K562 (cell line): ENCODE results near the gene ERBB4. TPM values are rescaled to one million over a fixed set of nuclear protein-coding genes. Genes with fewer than 3 reads are reported as not detected.

ENCODE experiments used
- ATAC-seq: fragments of 200-7000 bp; cut with Tn5 transposase; 3 replicates; pipeline ENCODE4 v1.9.1; 2020; ENCODE audit warnings: moderate library complexity
- BruUV-seq: library from RNA; stranded (reverse); fragments of 400-500 nt; replicated peaks from 2 replicates; lab custom pipeline; 2021; lab: Mats Ljungman, UMichigan
- CTCF ChIA-PET: fragments of 300-600 bp; formaldehyde crosslinking; extraction: SDS; loops from one replicate; lab custom pipeline; 2021; ENCODE audit warnings: low intra/inter-chr PET ratio; lab: Yijun Ruan, JAX
- POLR2A ChIA-PET: fragments of 300-600, 350-650 bp; sonication (Branson Sonifier 250); formaldehyde crosslinking; extraction: SDS; loops from one replicate; lab custom pipeline; 2021; ENCODE audit warnings: antibody characterized with exemption, inconsistent platforms; lab: Yijun Ruan, JAX
- DNase-seq, 4 experiments: peaks; one replicate each; pipeline versions ENCODE4 v3.0.0 to v3.0.0-alpha.2; 2011 to 2018; ENCODE audit warnings: low spot score in 3 of 4, mixed read lengths in 3 of 4; ENCODE audit errors: extremely low read depth in 1 of 4
- FAIRE-seq: peaks from 2 replicates; lab custom pipeline; 2011; peaks lifted over from hg19 to GRCh38; lab: Jason Lieb, UNC
- H2AFZ ChIP-seq: 2 replicates; pipeline ENCODE4 v1.6.0; 2011; ENCODE audit warnings: low read depth, low read length, control low read depth, inconsistent platforms
- H3K27ac ChIP-seq: fragments of 200-600 bp; 3 replicates; pipeline ENCODE4 v1.8.0; 2011; ENCODE audit warnings: low read depth, mild to moderate bottlenecking, control low read depth, inconsistent platforms, low read length, moderate library complexity, mixed read lengths; ENCODE audit errors: extremely low read depth
- H3K27me3 ChIP-seq, 2 experiments: fragments of 300-600 bp in 1 of 2; 2 replicates in 1 of 2; 3 replicates in 1 of 2; pipeline versions ENCODE4 v1.6.0 to v1.8.0; 2011; ENCODE audit warnings: inconsistent platforms in 2 of 2, low read length in 2 of 2, mild to moderate bottlenecking in 1 of 2, mixed read lengths in 1 of 2, moderate library complexity in 1 of 2; ENCODE audit not compliant: control insufficient read depth in 2 of 2, insufficient read depth in 2 of 2
- H3K36me3 ChIP-seq: fragments of 300-600 bp; 3 replicates; pipeline ENCODE4 v1.8.0; 2011; ENCODE audit warnings: mild to moderate bottlenecking, low read length, inconsistent platforms; ENCODE audit not compliant: control insufficient read depth, insufficient read depth
- H3K4me1 ChIP-seq, 2 experiments: fragments of 200-600 bp in 1 of 2; replicated peaks in 1 of 2; 2 replicates in 1 of 2; 3 replicates in 1 of 2; pipeline versions ENCODE4 v1.5.1 to v1.8.0; 2011; ENCODE audit warnings: inconsistent platforms in 2 of 2, low read length in 2 of 2, mild to moderate bottlenecking in 1 of 2, mixed read lengths in 1 of 2, moderate library complexity in 1 of 2; ENCODE audit not compliant: control insufficient read depth in 2 of 2, insufficient read depth in 2 of 2
- H3K4me2 ChIP-seq: 2 replicates; pipeline ENCODE4 v1.6.1; 2011; ENCODE audit warnings: low read length, control low read depth, inconsistent platforms, mixed read lengths; ENCODE audit not compliant: insufficient read depth
- H3K4me3 ChIP-seq: fragments of 200-600 bp; sonication (generic), shearing (Covaris generic); 2 replicates; pipeline ENCODE4 v1.5.1; 2016; ENCODE audit warnings: control low read depth, inconsistent platforms
- H3K79me2 ChIP-seq: fragments of 200-600 bp; 3 replicates; pipeline ENCODE4 v1.8.0; 2011; ENCODE audit warnings: low read length, inconsistent platforms; ENCODE audit not compliant: control insufficient read depth, insufficient read depth
- H3K9ac ChIP-seq, 2 experiments: 2 replicates each; pipeline versions ENCODE4 v1.6.0 to v1.6.1; 2011; ENCODE audit warnings: low read depth in 2 of 2, low read length in 2 of 2, control low read depth in 1 of 2, inconsistent platforms in 1 of 2, mild to moderate bottlenecking in 1 of 2, mixed read lengths in 1 of 2; ENCODE audit not compliant: insufficient read depth in 1 of 2
- H3K9me1 ChIP-seq: one replicate; pipeline ENCODE4 v1.6.0; 2011; ENCODE audit warnings: inconsistent platforms, mild to moderate bottlenecking, low read length, moderate library complexity; ENCODE audit not compliant: control insufficient read depth, insufficient read depth
- H3K9me3 ChIP-seq: replicated peaks from 2 replicates; pipeline ENCODE4 v1.5.1; 2011; ENCODE audit warnings: low read depth, low read length, inconsistent platforms; ENCODE audit not compliant: control insufficient read depth, insufficient read depth
- H4K20me1 ChIP-seq: replicated peaks from 2 replicates; pipeline ENCODE4 v1.6.1; 2011; ENCODE audit warnings: low read length, inconsistent platforms, mixed read lengths; ENCODE audit not compliant: control insufficient read depth, insufficient read depth
- ARID2 ChIP-seq: fragments of 450-650 bp; IDR thresholded peaks from 2 replicates; pipeline ENCODE4 v1.6.1; 2017; ENCODE audit warnings: antibody characterized with exemption, mild to moderate bottlenecking
- KDM4B ChIP-seq, 2 experiments: fragments of 450-650 bp in 1 of 2; sonication (generic) in 1 of 2; IDR thresholded peaks; 2 replicates each; pipeline ENCODE4 v1.6.1; 2016 to 2017; ENCODE audit warnings: borderline replicate concordance in 2 of 2, antibody characterized with exemption in 1 of 2, low read depth in 1 of 2, mild to moderate bottlenecking in 1 of 2
- ZNF146 ChIP-seq: IDR thresholded peaks from one replicate; pipeline ENCODE4 v1.6.1; 2018; ENCODE audit warnings: missing compliant biosample characterization; ENCODE audit not compliant: unreplicated experiment
- ZNF175 ChIP-seq: fragments of 200-800 bp; sonication (Bioruptor generic); IDR thresholded peaks from 2 replicates; pipeline ENCODE4 v1.6.1; 2016; ENCODE audit warnings: low read depth, mild to moderate bottlenecking, missing genetic modification characterization, missing compliant biosample characterization
- ZNF695 ChIP-seq: fragments of 450-650 bp; formaldehyde crosslinking; IDR thresholded peaks from 2 replicates; pipeline ENCODE4 v1.4.0; 2020; ENCODE audit warnings: mild to moderate bottlenecking, moderate library complexity
- WGBS: fragments of 100-300 bp; shearing (Covaris generic); methylation state at CpG from one replicate; pipeline ENCODE4 v1.1.6; 2016; ENCODE audit warnings: low coverage, mixed read lengths; ENCODE audit not compliant: insufficient coverage; ENCODE audit errors: missing lambda C conversion rate; 5-methylcytosine and 5-hydroxymethylcytosine counted together
- in situ Hi-C: fragments of 300-500 bp; cut with MboI; formaldehyde crosslinking; loops from 4 replicates; pipeline ENCODE4 v1.15.0; 2018; ENCODE audit warnings: inconsistent platforms, mixed read lengths
- intact Hi-C: fragments of 100-400 bp; cut with micrococcal nuclease; formaldehyde crosslinking; loops from 2 replicates; pipeline ENCODE4 v1.14.2; 2022
- polyA plus RNA-seq, 8 experiments: library from polyadenylated mRNA; depleted of rRNA in 4 of 8; stranded (reverse) in 5 of 8; unstranded in 3 of 8; fragments of >200 nt; fragmentation: Nextera tagmentation in 2 of 8; fragmentation: Illumina TruSeq in 1 of 8; extraction: Ambion mirVana in 2 of 8; extraction: Trizol in 1 of 8; gene quantifications; 2 replicates each; pipeline versions ENCODE4 v1.2.1 to v1.2.3, GENCODE V29; 2011 to 2014; ENCODE audit warnings: inconsistent platforms in 1 of 8, missing spikeins in 1 of 8
- total RNA-seq, 7 experiments: library from RNA; depleted of rRNA in 6 of 7; stranded (reverse); fragments of >200 nt in 6 of 7; fragmentation: Illumina TruSeq in 2 of 7; extraction: Trizol in 2 of 7; gene quantifications; 2 replicates each; pipeline versions ENCODE4 v1.2.1 to v1.2.3, GENCODE V29; 2011 to 2021; ENCODE audit warnings: low replicate concordance in 1 of 7
- TF ChIP-seq, protein P1 (sequence below): fragments of 250-450 bp; sonication (Bioruptor Pico); IDR thresholded peaks from 2 replicates; pipeline ENCODE4 v1.4.0; 2020; ENCODE audit warnings: mild to moderate bottlenecking, moderate library complexity, borderline replicate concordance

ERBB4 gene
- total and polyA plus RNA-seq, 9 of the 15 experiments (the other 6 are each of a cell fraction or from before 2014, with no cell fraction given) = not detected

DNA sequence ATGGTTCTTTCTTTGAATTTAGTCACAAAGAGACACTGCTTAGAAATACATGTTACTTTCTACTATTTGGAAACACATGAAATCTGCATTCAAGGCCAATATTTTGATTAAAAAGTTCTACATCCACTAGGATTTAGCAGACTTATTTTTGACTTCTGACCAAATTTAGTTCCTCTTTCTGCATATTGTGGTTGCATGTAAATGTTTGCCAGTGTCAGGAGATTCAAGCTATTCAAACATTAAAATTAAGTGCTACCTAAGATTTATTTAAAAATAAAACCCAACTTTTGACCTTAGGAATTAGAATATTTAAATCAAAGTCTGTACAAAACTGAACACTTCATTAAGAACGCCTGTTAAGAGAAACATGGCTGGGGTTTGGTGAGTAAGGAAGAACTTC is 1091.1 kb downstream of the ERBB4 start:
- intact Hi-C loops = no loop called here
- Histone ChIP-seq H3K27ac (no peak overlapping the region), H3K36me3 (no peaks in the 10 kb centered on the region), H3K4me2 (no peak overlapping the region), H3K9me3 (no peaks in the 10 kb centered on the region), H3K79me2 (no peaks in the 10 kb centered on the region), H3K9me1 (no peaks in the 10 kb centered on the region), H4K20me1 (no peaks in the 10 kb centered on the region), H3K9ac (no peak overlapping the region), H3K4me1 (no peaks in the 10 kb centered on the region), H3K27me3 (no peaks in the 10 kb centered on the region), H2AFZ (no peak overlapping the region), H3K4me3 (no peak overlapping the region)
- FAIRE-seq = no peak
- ChIA-PET POLR2A (no interaction called here), CTCF (no interaction called here)
- ATAC-seq = no peak
- TF ChIP-seq ZNF695 = no peak
- no peak for TF ChIP-seq ZNF175 (CRISPR knock-in tag)
- no peak for TF ChIP-seq ZNF146 (CRISPR knock-in tag)
- no peak for TF ChIP-seq ARID2
- TF ChIP-seq, protein P1, sequence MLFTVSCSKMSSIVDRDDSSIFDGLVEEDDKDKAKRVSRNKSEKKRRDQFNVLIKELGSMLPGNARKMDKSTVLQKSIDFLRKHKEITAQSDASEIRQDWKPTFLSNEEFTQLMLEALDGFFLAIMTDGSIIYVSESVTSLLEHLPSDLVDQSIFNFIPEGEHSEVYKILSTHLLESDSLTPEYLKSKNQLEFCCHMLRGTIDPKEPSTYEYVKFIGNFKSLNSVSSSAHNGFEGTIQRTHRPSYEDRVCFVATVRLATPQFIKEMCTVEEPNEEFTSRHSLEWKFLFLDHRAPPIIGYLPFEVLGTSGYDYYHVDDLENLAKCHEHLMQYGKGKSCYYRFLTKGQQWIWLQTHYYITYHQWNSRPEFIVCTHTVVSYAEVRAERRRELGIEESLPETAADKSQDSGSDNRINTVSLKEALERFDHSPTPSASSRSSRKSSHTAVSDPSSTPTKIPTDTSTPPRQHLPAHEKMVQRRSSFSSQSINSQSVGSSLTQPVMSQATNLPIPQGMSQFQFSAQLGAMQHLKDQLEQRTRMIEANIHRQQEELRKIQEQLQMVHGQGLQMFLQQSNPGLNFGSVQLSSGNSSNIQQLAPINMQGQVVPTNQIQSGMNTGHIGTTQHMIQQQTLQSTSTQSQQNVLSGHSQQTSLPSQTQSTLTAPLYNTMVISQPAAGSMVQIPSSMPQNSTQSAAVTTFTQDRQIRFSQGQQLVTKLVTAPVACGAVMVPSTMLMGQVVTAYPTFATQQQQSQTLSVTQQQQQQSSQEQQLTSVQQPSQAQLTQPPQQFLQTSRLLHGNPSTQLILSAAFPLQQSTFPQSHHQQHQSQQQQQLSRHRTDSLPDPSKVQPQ = no peak
- TF ChIP-seq KDM4B (IDR thresholded peaks at IDR 0.05; ENCODE audit: borderline replicate concordance in 2 of 2, low read depth in 1 of 2) = no peak
- in situ Hi-C loops = no loop called here
- DNase-seq = no peak
- BruUV-seq = no TSS peak
- 0% methylated on average over 1 of the region's 1 CpG for WGBS
